Mesendoderm (in vitro differentiated cells): ENCODE results near the gene DYSF.

Source experiments
- DNase-seq: peaks from one replicate; pipeline ENCODE4 v3.0.0; 2013
- H2AK5ac ChIP-seq: 2 replicates; pipeline ENCODE4 v1.6.1; 2013; ENCODE audit warnings: low read length, inconsistent platforms
- H2BK120ac ChIP-seq: 2 replicates; pipeline ENCODE4 v1.6.1; 2013; ENCODE audit warnings: low read depth, mild to moderate bottlenecking, low read length, moderate library complexity, mixed read lengths
- H2BK15ac ChIP-seq: replicated peaks from 2 replicates; pipeline ENCODE4 v1.6.1; 2013; ENCODE audit warnings: low read depth, mild to moderate bottlenecking, moderate library complexity
- H2BK5ac ChIP-seq: 2 replicates; pipeline ENCODE4 v1.6.1; 2013; ENCODE audit warnings: low read length, inconsistent platforms
- H3K18ac ChIP-seq: 2 replicates; pipeline ENCODE4 v1.6.1; 2013; ENCODE audit warnings: mild to moderate bottlenecking, low read length, mixed read lengths
- H3K23ac ChIP-seq: one replicate; pipeline ENCODE4 v1.6.1; 2013; ENCODE audit warnings: low read length
- H3K27ac ChIP-seq: 2 replicates; pipeline ENCODE4 v1.5.1; 2013; ENCODE audit warnings: low read depth, mild to moderate bottlenecking, inconsistent platforms, low read length, moderate library complexity
- H3K27me3 ChIP-seq: 2 replicates; pipeline ENCODE4 v1.6.1; 2013; ENCODE audit warnings: low read length, control low read depth, mild to moderate bottlenecking, inconsistent platforms; ENCODE audit not compliant: insufficient read depth, poor library complexity
- H3K36me3 ChIP-seq: 2 replicates; pipeline ENCODE4 v1.6.1; 2013; ENCODE audit warnings: low read length, inconsistent platforms; ENCODE audit not compliant: control insufficient read depth, insufficient read depth
- H3K4ac ChIP-seq: one replicate; pipeline ENCODE4 v1.6.1; 2013; ENCODE audit warnings: low read depth, mild to moderate bottlenecking, low read length, moderate library complexity
- H3K4me1 ChIP-seq: 2 replicates; pipeline ENCODE4 v1.6.1; 2013; ENCODE audit warnings: low read depth, low read length, inconsistent platforms; ENCODE audit not compliant: control insufficient read depth
- H3K4me2 ChIP-seq: 2 replicates; pipeline ENCODE4 v1.6.1; 2013; ENCODE audit warnings: low read length
- H3K4me3 ChIP-seq: 2 replicates; pipeline ENCODE4 v1.5.1; 2013; ENCODE audit warnings: mild to moderate bottlenecking, low read length
- H3K56ac ChIP-seq: one replicate; pipeline ENCODE4 v1.6.1; 2013; ENCODE audit warnings: low read length
- H3K79me1 ChIP-seq: 2 replicates; pipeline ENCODE4 v1.6.1; 2013; ENCODE audit warnings: low read length, inconsistent platforms
- H3K79me2 ChIP-seq: 2 replicates; pipeline ENCODE4 v1.6.1; 2013; ENCODE audit warnings: mild to moderate bottlenecking, low read length; ENCODE audit not compliant: control insufficient read depth, insufficient read depth
- H3K9ac ChIP-seq: 2 replicates; pipeline ENCODE4 v1.6.1; 2013; ENCODE audit warnings: low read length, inconsistent platforms
- H4K5ac ChIP-seq: one replicate; pipeline ENCODE4 v1.6.1; 2013; ENCODE audit warnings: low read length
- H4K8ac ChIP-seq: one replicate; pipeline ENCODE4 v1.6.1; 2013; ENCODE audit warnings: low read depth, mild to moderate bottlenecking, control low read depth, low read length, moderate library complexity
- WGBS: extraction: QIAGEN DNeasy Blood & Tissue Kit; methylation state at CpG from one replicate; pipeline ENCODE4 v1.1.7; 2013; ENCODE audit warnings: low lambda C conversion rate, missing lambda C conversion rate; ENCODE audit not compliant: insufficient coverage; ENCODE audit errors: extremely low coverage; 5-methylcytosine and 5-hydroxymethylcytosine counted together

The DYSF gene

GRCh38 chr2:71466301-71467179 is 13.2 kb downstream of the DYSF start:
- Histone ChIP-seq H3K4me3 (peak overlapping the region; percentile 12), H4K8ac (no peak overlapping the region), H2BK120ac (no peak overlapping the region), H4K5ac (no peak overlapping the region), H3K4me2 (peak overlapping the region; percentile 91), H3K4ac (no peak overlapping the region), H2BK15ac (no peak overlapping the region), H3K18ac (no peak overlapping the region), H3K36me3 (no peaks in the 10 kb centered on the region), H3K9ac (peak overlapping the region; percentile 65), H2AK5ac (no peak overlapping the region), H2BK5ac (no peak overlapping the region), H3K79me1 (no peaks in the 10 kb centered on the region), H3K27ac (no peak overlapping the region), H3K27me3 (peaks cover 23% of the 10 kb centered on the region), H3K23ac (no peak overlapping the region), H3K4me1 (peaks cover 7% of the 10 kb centered on the region), H3K79me2 (no peaks in the 10 kb centered on the region), H3K56ac (peak overlapping the region; percentile 82)
- peak; percentile 47 for DNase-seq
- no CpG with 5 or more reads among the region's 78 CpGs for WGBS

GRCh38 chr2:71467180-71467815 is 13.9 kb downstream of the DYSF start:
- H3K27me3 ChIP-seq, result peaks cover 23% of the 10 kb centered on the region
- no peak overlapping the region for H4K8ac ChIP-seq
- H2BK15ac ChIP-seq, result no peak overlapping the region
- no peak overlapping the region for H4K5ac ChIP-seq
- WGBS, result no CpG with 5 or more reads among the region's 7 CpGs
- H3K56ac ChIP-seq, result no peak overlapping the region
- H3K23ac ChIP-seq, result no peak overlapping the region
- no peak overlapping the region for H2BK5ac ChIP-seq
- no peaks in the 10 kb centered on the region for H3K79me2 ChIP-seq
- peaks cover 7% of the 10 kb centered on the region for H3K4me1 ChIP-seq
- H3K4ac ChIP-seq, result no peak overlapping the region
- no peaks in the 10 kb centered on the region for H3K79me1 ChIP-seq
- H3K4me2 ChIP-seq, result peak overlapping the region; percentile 91
- no peak for DNase-seq
- no peak overlapping the region for H2AK5ac ChIP-seq
- H3K18ac ChIP-seq, result no peak overlapping the region
- H3K36me3 ChIP-seq, result no peaks in the 10 kb centered on the region
- no peak overlapping the region for H2BK120ac ChIP-seq
- no peak overlapping the region for H3K27ac ChIP-seq
- H3K9ac ChIP-seq, result no peak overlapping the region
- H3K4me3 ChIP-seq, result no peak overlapping the region

- H3K18ac ChIP-seq, result no peak overlapping the region
- H3K36me3 ChIP-seq, result no peaks in the 10 kb centered on the region
- no peak overlapping the region for H2AK5ac ChIP-seq
- no peak overlapping the region for H3K23ac ChIP-seq
- H3K79me2 ChIP-seq, result no peaks in the 10 kb centered on the region
- H3K27ac ChIP-seq, result no peak overlapping the region
- H2BK5ac ChIP-seq, result no peak overlapping the region
- no peak for DNase-seq
- no peaks in the 10 kb centered on the region for H3K79me1 ChIP-seq
- H3K9ac ChIP-seq, result no peak overlapping the region
- no peak overlapping the region for H3K4me2 ChIP-seq
- peaks cover 7% of the 10 kb centered on the region for H3K4me1 ChIP-seq
- no peak overlapping the region for H2BK120ac ChIP-seq
- H3K4ac ChIP-seq, result no peak overlapping the region
- no CpG with 5 or more reads among the region's 11 CpGs for WGBS
- no peak overlapping the region for H3K4me3 ChIP-seq
- H3K27me3 ChIP-seq, result peaks cover 23% of the 10 kb centered on the region
- H4K5ac ChIP-seq, result no peak overlapping the region
- H3K56ac ChIP-seq, result no peak overlapping the region
- H4K8ac ChIP-seq, result no peak overlapping the region
- no peak overlapping the region for H2BK15ac ChIP-seq
Observed at GRCh38 chr2:71468279-71469015, 15.1 kb downstream of the DYSF start.

- H3K4me3 ChIP-seq, result no peak overlapping the region
- WGBS, result no CpG with 5 or more reads among the region's 8 CpGs
- no peak overlapping the region for H2BK5ac ChIP-seq
- no peak overlapping the region for H3K9ac ChIP-seq
- H3K79me1 ChIP-seq, result no peaks in the 10 kb centered on the region
- H3K4me1 ChIP-seq, result peaks cover 7% of the 10 kb centered on the region
- H3K56ac ChIP-seq, result no peak overlapping the region
- H3K27me3 ChIP-seq, result peaks cover 21% of the 10 kb centered on the region
- no peak overlapping the region for H2AK5ac ChIP-seq
- H3K4ac ChIP-seq, result no peak overlapping the region
- H3K27ac ChIP-seq, result no peak overlapping the region
- H3K4me2 ChIP-seq, result no peak overlapping the region
- no peak overlapping the region for H2BK120ac ChIP-seq
- peak; percentile 61 for DNase-seq
- H3K18ac ChIP-seq, result no peak overlapping the region
- no peaks in the 10 kb centered on the region for H3K36me3 ChIP-seq
- H3K23ac ChIP-seq, result no peak overlapping the region
- H2BK15ac ChIP-seq, result no peak overlapping the region
- H4K5ac ChIP-seq, result no peak overlapping the region
- no peaks in the 10 kb centered on the region for H3K79me2 ChIP-seq
- H4K8ac ChIP-seq, result no peak overlapping the region
Observed at GRCh38 chr2:71469403-71470398, 16.3 kb downstream of the DYSF start.

- Histone ChIP-seq H3K4ac (no peak overlapping the region), H2BK5ac (no peak overlapping the region), H3K23ac (no peak overlapping the region), H3K56ac (no peak overlapping the region), H3K27ac (no peak overlapping the region), H3K9ac (no peak overlapping the region), H2BK120ac (no peak overlapping the region), H3K79me2 (no peaks in the 10 kb centered on the region), H4K5ac (no peak overlapping the region), H3K18ac (no peak overlapping the region), H3K79me1 (no peaks in the 10 kb centered on the region), H3K4me3 (no peak overlapping the region), H4K8ac (no peak overlapping the region), H3K4me2 (no peak overlapping the region), H2BK15ac (no peak overlapping the region), H2AK5ac (no peak overlapping the region), H3K27me3 (peaks cover 6% of the 10 kb centered on the region), H3K36me3 (no peaks in the 10 kb centered on the region), H3K4me1 (peaks cover 4% of the 10 kb centered on the region)
- no CpG with 5 or more reads among the region's 1 CpG for WGBS
- DNase-seq, result no peak
Observed at GRCh38 chr2:71471276-71471675, 17.9 kb downstream of the DYSF start.
